ENCODE data around the gene EIF2AK2.

Gene EIF2AK2

GRCh38 chr2:37168217-37168981, 11.6 kb upstream of the EIF2AK2 start:
- no peak for DNase-seq

GRCh38 chr2:37167636-37168180, 10.9 kb upstream of the EIF2AK2 start:
- DNase-seq, result no peak

DNA sequence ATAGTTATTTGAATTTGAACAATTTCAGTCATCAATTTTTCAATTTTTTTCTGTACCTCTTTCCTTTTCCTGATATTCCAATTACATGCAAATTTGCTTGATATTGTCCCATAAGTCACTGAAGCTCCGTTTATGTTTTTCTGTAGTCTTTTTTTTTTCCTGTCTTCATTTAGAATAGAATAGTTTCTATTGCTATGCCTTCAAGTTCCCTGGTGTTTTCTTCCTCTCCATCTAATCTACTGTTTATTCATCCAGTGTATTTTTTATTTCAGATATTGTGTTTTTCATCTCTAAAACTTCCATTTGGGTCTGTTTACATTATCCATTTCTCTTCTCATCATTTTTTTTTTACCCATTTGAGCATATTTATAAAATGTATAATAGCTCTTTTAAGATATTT, 8.0 kb upstream of the EIF2AK2 start:
- no peak for DNase-seq

- DNase-seq, result no peak
Measured at GRCh38 chr2:37156071-37156856, 516 bp downstream of the EIF2AK2 start.

DNA sequence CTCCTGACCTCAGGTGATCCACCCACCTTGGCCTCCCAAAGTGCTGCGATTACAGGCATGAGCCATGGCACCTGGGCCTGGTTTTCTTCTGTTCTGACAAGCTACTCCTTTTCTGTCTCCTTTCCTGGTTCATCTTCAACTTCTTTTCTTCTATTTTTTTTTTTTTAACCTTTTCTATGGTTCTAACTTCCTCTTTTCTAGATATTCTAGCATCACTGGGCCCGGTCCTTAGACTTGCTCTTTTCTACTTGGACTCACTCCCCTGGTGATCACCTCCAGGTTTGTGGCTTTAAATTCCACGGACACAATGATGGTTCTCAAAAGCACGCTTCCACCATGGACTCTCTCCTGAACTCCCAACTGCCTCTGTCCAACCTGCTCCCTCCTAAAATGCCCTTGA, 2.0 kb downstream of the EIF2AK2 start:
- no peak for DNase-seq

DNA sequence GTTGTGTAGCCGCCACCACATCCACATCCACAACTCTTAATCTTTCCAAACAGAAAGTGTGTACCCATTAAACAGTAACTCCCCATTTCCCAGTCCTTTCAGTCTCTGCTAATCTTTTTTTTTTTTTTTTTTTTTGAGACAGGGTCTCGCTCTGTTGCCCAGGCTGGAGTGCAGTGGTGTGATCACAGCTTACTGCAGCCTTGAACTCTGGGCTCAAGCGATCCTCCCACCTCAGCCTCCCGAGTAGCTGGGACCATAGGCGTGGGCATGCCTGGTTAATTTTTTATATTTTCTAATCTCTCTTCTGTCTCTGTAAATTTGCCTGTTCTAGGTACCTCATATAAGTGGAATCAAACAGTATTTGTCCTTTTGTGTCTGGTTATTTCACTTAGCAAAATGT, 3.6 kb downstream of the EIF2AK2 start:
- DNase-seq, result no peak

GRCh38 chr2:37149626-37150322, 7.0 kb downstream of the EIF2AK2 start:
- no peak for DNase-seq

GRCh38 chr2:37148325-37148724, 8.5 kb downstream of the EIF2AK2 start:
- DNase-seq, result no peak

GRCh38 chr2:37146062-37146461, 10.7 kb downstream of the EIF2AK2 start:
- DNase-seq, result no peak

GRCh38 chr2:37143974-37144373, 12.8 kb downstream of the EIF2AK2 start:
- DNase-seq, result no peak

GRCh38 chr2:37142546-37142945, 14.2 kb downstream of the EIF2AK2 start:
- DNase-seq, result no peak

DNA sequence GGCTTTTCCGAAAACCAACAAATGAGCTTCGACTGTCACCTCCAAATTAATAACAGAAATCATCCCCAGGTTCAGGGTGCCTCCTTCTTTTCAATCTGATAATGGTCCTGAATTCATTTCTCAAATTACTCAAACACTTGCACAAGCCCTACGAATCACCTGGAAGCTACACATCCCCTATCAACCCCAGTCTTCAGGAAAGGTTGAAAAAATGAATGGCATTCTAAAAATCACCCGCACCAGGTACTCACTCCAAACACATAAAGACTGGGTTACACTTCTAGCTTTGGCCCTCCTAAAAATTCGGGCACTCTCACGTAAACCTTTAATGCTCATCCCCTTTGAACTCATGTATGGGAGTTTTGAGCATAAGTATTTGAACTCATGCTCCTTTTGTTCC, 23.9 kb downstream of the EIF2AK2 start:
- DNase-seq, result no peak

GRCh38 chr2:37125416-37125815, 31.4 kb downstream of the EIF2AK2 start:
- DNase-seq, result no peak

GRCh38 chr2:37119157-37119556, 37.6 kb downstream of the EIF2AK2 start:
- DNase-seq, result no peak

GRCh38 chr2:37117566-37117965, 39.2 kb downstream of the EIF2AK2 start:
- DNase-seq, result no peak

- no peak for DNase-seq
Measured at GRCh38 chr2:37111958-37112357, 44.8 kb downstream of the EIF2AK2 start.

- no peak for DNase-seq
Measured at GRCh38 chr2:37110306-37111212, 46.2 kb downstream of the EIF2AK2 start.

DNA sequence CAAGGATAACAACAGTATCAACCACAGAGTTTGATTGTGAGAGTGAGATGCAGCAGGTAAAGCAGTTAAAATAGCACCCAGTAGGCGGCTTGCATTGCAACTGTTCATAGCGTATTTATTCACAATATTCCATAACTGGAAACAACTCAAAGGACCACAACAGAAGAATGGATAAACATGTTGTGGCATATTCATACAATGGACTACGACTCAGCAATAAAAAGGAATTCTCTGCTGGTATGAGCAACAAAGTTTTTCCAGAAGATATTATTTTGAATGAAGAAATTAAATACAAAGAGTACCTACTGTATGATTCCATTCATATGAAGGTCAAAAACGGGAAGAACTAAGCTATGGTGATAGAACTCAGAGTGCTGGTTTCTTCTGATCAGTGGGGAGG, 47.3 kb downstream of the EIF2AK2 start:
- DNase-seq, result no peak

- DNase-seq, result no peak
Measured at GRCh38 chr2:37105150-37105549, 51.6 kb downstream of the EIF2AK2 start.

GRCh38 chr2:37104178-37104577, 52.6 kb downstream of the EIF2AK2 start:
- no peak for DNase-seq

DNA sequence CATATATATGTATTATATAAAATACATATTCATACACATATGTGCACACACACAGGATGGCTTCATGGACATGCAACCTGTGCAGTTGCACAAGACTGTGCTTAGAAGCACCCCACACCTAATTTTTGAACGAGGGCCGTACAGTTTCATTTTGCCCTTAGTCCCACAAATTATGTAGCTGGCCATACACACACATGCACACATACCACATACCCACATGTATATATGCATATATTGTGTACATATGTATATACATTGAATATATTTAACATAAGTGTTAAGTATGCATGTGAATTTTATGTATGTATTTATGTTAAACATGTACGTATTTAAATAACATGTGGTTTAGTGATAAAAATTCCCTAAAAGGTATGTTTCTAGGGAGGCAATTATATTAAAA, 54.2 kb downstream of the EIF2AK2 start:
- no peak for DNase-seq

- no peak for DNase-seq
Measured at GRCh38 chr2:37100054-37100453, 56.7 kb downstream of the EIF2AK2 start.

All from NCI-H1930 (cell line).